Measurements from ENCODE around the gene SPATA31D4. TPM values are rescaled to one million over a fixed set of nuclear protein-coding genes. Genes with fewer than 3 reads are reported as not detected.
"Not testable (repeated sequence)": the region's sequence is repeated elsewhere in the genome, so short reads cannot be mapped to it uniquely, and the experiment has no call there.

The SPATA31D4 gene
- not detected for total RNA-seq (2013)
- polyA plus RNA-seq = not detected
- polyA minus RNA-seq = not detected in 2 replicates
- total RNA-seq = 0 reads per million in 11 experiments

- H3K4me3 Mint-ChIP-seq; H4K20me1 ChIP-seq (ENCODE audit: insufficient read depth, low read length); H3K27ac Mint-ChIP-seq; H3K9me3 Mint-ChIP-seq; H3K79me2 ChIP-seq (ENCODE audit: insufficient read depth, low read length); intact Hi-C loops (cut with micrococcal nuclease); H3K9ac ChIP-seq (ENCODE audit: insufficient read depth, low read length, poor library complexity, severe bottlenecking); H3K27me3 ChIP-seq (ENCODE audit: control insufficient read depth in 2 of 2, insufficient read depth in 2 of 2, low read length in 2 of 2); H3K36me3 Mint-ChIP-seq; H3K9me3 ChIP-seq (replicated peaks in 1 of 2; ENCODE audit: control insufficient read depth in 1 of 2, insufficient read depth in 1 of 2, low read length in 2 of 2); H3K4me3 ChIP-seq (replicated peaks in 1 of 3; ENCODE audit: low read depth in 2 of 3, low read length in 3 of 3); H3K4me2 ChIP-seq (replicated peaks; ENCODE audit: extremely low read depth, low read length, poor library complexity, severe bottlenecking); H3K4me1 Mint-ChIP-seq; H3K4me1 ChIP-seq (ENCODE audit: control insufficient read depth in 1 of 2, insufficient read depth in 2 of 2, low read length in 2 of 2); H3K27ac ChIP-seq (ENCODE audit: low read depth in 1 of 2, low read length in 2 of 2); H3K36me3 ChIP-seq (replicated peaks in 1 of 2; ENCODE audit: control insufficient read depth in 1 of 2, insufficient read depth in 2 of 2, low read length in 2 of 2); H3K27me3 Mint-ChIP-seq (ENCODE audit: low read depth in 3 of 3); DNase-seq; H2AFZ ChIP-seq (ENCODE audit: insufficient read depth, low read depth, low read length, poor library complexity, severe bottlenecking): not testable (repeated sequence)
- no CpG with 5 or more reads among the region's 3 CpGs for WGBS (ENCODE audit: insufficient coverage)
These were observed at the start of gene SPATA31D4 for GRCh38 chr9:81928305-81928704. TSS of gene SPATA31D4 (plus strand) at chr9:81928428. CDS start at chr9:81928514, 86 bp downstream.

GRCh38 chr9:81878530-81878929 is 49.7 kb upstream of the SPATA31D4 start:
- Histone ChIP-seq H3K36me3 (replicated peaks in 1 of 2; ENCODE audit: control insufficient read depth in 1 of 2, insufficient read depth in 2 of 2, low read length in 2 of 2) (no peaks in the 10 kb centered on the region), H3K79me2 (ENCODE audit: insufficient read depth, low read length) (no peaks in the 10 kb centered on the region), H3K9ac (ENCODE audit: insufficient read depth, low read length, poor library complexity, severe bottlenecking) (no peak overlapping the region), H3K4me1 (ENCODE audit: control insufficient read depth in 1 of 2, insufficient read depth in 2 of 2, low read length in 2 of 2) (no peaks in the 10 kb centered on the region), H2AFZ (ENCODE audit: insufficient read depth, low read depth, low read length, poor library complexity, severe bottlenecking) (no peak overlapping the region), H3K4me2 (replicated peaks; ENCODE audit: extremely low read depth, low read length, poor library complexity, severe bottlenecking) (no peak overlapping the region), H3K27me3 (ENCODE audit: control insufficient read depth in 2 of 2, insufficient read depth in 2 of 2, low read length in 2 of 2) (no peaks in the 10 kb centered on the region), H3K27ac (ENCODE audit: low read depth in 1 of 2, low read length in 2 of 2) (no peak overlapping the region), H4K20me1 (ENCODE audit: insufficient read depth, low read length) (no peaks in the 10 kb centered on the region), H3K9me3 (replicated peaks in 1 of 2; ENCODE audit: control insufficient read depth in 1 of 2, insufficient read depth in 1 of 2, low read length in 2 of 2) (peaks cover 0 to 3% of the 10 kb centered on the region in 2 donors), H3K4me3 (replicated peaks in 1 of 3; ENCODE audit: low read depth in 2 of 3, low read length in 3 of 3) (no peak overlapping the region)
- H3K36me3 Mint-ChIP-seq = no peaks in the 10 kb centered on the region
- H3K4me3 Mint-ChIP-seq = no peak overlapping the region
- no peaks in the 10 kb centered on the region for H3K4me1 Mint-ChIP-seq
- H3K27me3 Mint-ChIP-seq (ENCODE audit: low read depth in 3 of 3) = peaks cover 0 to 3% (median 0%) of the 10 kb centered on the region in 3 donors
- TF ChIP-seq CTCF (IDR thresholded peaks at IDR 0.05) = no peak
- H3K27ac Mint-ChIP-seq = no peak overlapping the region
- no peak for DNase-seq
- peaks cover 0 to 10% (median 0%) of the 10 kb centered on the region in 7 donors for H3K9me3 Mint-ChIP-seq
- WGBS (ENCODE audit: insufficient coverage) = 100% methylated on average over 1 of the region's 2 CpGs
- intact Hi-C loops (cut with micrococcal nuclease) = no loop called here

All from CD14-positive monocyte (primary cell).